ELR (cell line): ENCODE results near the gene PARP9.
"Not testable (repeated sequence)": the region's sequence is repeated elsewhere in the genome, so short reads cannot be mapped to it uniquely, and the experiment has no call there.

Experiments used
- DNase-seq: peaks from one replicate; pipeline ENCODE4 v3.0.0-alpha.2; 2015; ENCODE audit warnings: low read depth

PARP9 gene

DNA sequence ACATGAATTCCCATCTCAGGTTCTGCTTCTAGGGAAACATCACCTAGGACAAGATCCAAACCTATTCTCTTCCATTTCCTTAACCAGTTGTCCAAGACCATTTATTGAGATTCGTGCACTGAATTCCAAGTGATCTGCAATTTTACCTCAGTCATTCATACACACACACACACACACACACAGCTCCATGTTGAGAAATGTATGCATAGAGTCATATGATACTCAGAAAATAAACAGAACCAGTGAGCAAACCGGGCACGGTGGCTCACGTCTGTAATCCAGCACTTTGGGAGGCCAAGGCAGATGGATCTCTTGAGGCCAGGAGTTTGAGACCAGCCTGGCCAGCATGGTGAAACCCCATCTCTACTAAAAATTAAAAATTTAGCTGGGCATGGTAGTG, 43.2 kb downstream of the PARP9 start:
- DNase-seq = no peak

DNA sequence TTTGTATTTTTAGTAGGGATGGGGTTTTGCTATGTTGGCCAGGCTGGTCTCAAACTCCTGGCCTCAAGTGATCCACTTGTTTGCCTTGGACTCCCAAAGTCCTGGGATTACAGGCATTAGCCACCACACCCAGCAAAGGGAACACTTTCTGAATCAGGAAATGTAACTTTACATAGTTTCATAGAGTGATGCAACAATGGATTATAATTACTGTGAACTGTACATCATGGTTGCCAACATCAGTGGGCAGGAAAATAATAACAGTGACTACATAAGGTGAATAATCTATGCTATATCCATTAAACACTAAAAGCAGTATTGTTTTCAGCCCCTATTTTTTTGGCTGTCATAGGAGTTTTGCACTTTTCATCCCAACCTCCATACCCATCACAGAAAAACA, 44.4 kb downstream of the PARP9 start:
- DNase-seq = no peak

DNA sequence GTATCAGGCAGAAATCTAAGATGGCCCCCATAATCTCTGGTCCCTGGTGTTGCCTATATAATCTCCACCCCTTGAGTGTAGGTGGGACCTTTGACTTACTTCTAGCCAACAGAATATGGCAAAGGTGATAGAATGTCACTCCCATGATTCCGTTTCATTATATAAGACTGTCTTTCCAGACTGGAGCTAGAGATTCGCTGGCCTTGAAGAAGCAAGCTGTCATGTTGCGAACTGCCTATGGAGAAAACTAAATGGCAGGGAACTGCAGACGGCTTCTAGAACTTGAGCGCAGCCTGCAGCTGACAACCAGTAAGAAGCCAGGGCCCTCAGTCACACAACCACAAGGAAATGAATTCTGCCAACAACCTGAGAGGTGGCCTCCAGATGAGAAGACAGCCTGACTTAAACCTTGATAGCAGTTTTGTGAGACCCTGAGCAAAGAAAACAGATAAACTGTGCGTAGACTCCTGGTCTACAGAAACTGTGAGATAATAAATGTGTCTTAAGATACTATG, 47.2 kb downstream of the PARP9 start:
- no peak for DNase-seq

- no peak for DNase-seq
Measured at GRCh38 chr3:122515870-122516269, 48.2 kb downstream of the PARP9 start.

DNA sequence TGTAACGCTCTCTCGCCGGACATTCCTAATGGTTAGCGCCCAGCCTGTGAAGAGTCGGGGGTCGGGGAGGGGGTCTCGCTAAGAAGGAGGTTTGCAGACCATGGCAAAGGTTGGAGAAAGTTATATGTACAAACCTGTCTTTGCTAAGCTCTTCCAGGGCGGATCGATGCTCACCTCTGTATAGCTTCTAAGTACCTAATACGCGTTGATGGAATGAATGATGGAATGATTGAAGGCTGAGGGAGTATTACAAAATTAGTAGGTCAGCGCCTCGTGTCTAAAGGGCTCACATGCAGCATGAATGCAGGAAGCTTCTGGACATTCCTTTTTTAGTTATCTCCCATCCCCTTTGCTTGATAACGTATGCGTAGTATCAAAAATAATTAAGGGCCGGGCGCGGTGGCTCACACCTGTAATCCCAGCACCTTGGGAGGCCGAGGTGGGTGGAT, 49.1 kb downstream of the PARP9 start:
- no peak for DNase-seq

- peak; percentile 92 for DNase-seq
Measured at GRCh38 chr3:122514123-122515019, 49.7 kb downstream of the PARP9 start, which contains the start of gene KPNA1. Gene KPNA1 (minus strand): TSS chr3:122514939. CDS start chr3:122496565, 18,374 bp downstream.

GRCh38 chr3:122513386-122514122, 50.5 kb downstream of the PARP9 start:
- DNase-seq = peak; percentile 36

GRCh38 chr3:122512284-122512683, 51.8 kb downstream of the PARP9 start:
- no peak for DNase-seq

GRCh38 chr3:122510878-122511535, 53.1 kb downstream of the PARP9 start:
- DNase-seq = no peak

DNA sequence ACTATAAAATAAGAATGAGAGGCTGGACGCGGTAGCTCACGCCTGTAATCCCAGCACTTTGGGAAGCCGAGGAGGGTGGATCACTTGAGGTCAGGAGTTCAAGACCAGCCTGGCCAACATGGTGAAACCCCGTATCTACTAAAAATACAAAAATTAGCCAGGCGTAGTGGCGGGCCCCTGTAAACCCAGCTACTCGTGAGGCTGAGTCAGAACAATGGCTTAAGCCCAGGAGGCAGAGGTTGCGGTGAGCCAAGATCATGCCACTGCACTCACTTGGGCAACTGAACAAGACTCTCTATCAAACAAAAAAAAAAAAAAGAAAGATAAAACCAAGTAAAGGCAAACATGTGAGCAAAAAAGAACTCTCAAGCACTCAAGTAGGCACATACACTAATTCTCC, 55.2 kb downstream of the PARP9 start:
- peak; percentile 19 for DNase-seq

DNA sequence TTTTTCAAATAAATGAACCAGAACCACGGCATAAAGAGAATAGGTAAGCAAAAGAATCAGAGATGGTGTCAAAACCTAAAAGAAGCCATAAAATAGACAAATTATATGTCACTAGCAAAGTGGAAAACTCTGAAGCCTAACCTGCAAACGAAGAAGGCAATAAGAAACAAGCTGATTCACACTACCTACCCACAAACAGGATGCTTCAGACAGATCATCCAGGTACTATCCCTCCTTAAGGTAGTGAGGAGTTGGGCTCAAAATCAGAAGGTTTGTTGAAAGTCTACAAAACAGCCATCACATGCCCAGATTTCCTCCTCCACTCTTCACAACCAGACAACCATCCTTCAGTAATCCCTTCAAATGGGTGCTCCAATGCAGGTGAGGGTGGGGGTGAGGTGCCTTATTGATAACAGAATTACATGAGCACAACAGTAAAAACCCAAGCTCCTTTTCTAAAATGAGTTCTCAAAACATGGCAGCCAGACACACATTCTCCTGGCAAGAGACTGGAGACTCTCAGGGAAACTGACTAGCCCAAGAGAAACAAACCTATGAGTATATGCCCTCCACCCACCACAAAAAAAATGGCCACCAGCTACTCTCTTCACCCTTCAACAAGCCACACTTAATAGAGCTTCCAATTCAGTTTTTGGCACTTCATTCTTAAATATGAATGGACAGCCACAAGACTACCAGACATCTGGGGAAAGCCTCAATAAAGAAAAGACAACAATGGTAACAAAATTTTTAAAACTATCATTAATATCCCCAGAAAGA, 55.8 kb downstream of the PARP9 start:
- no peak for DNase-seq

- DNase-seq = no peak
Measured at GRCh38 chr3:122506450-122506849, 57.6 kb downstream of the PARP9 start.

GRCh38 chr3:122505676-122506075, 58.4 kb downstream of the PARP9 start:
- DNase-seq = no peak

GRCh38 chr3:122502941-122503340, 61.2 kb downstream of the PARP9 start:
- no peak for DNase-seq

- no peak for DNase-seq
Measured at GRCh38 chr3:122502139-122502538, 62.0 kb downstream of the PARP9 start.

GRCh38 chr3:122500964-122501363, 63.1 kb downstream of the PARP9 start:
- not testable (repeated sequence) for DNase-seq

- peak; percentile 13 for DNase-seq
Measured at GRCh38 chr3:122498152-122498551, 65.9 kb downstream of the PARP9 start.

DNA sequence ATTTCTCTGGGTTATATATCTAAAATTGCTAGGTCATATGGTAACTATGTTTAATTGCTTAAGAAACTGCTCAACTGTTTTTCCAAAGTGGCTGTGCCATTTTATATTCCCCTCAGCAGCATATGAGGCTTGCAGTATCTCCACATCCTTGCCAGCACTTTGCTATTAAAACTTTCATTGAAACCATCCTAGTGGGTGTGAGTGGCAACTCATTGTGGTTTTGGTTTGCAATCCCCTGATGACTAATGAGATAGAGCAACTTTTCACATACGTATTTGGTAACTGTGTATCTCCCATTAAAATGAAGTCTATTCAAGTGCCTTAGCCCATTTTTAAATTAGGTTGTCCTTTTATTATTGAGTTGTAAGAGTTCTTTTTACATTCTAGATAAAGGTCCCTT, 66.7 kb downstream of the PARP9 start:
- peak; percentile 92 for DNase-seq

- DNase-seq = no peak
Measured at GRCh38 chr3:122496508-122496907, 67.6 kb downstream of the PARP9 start.

DNA sequence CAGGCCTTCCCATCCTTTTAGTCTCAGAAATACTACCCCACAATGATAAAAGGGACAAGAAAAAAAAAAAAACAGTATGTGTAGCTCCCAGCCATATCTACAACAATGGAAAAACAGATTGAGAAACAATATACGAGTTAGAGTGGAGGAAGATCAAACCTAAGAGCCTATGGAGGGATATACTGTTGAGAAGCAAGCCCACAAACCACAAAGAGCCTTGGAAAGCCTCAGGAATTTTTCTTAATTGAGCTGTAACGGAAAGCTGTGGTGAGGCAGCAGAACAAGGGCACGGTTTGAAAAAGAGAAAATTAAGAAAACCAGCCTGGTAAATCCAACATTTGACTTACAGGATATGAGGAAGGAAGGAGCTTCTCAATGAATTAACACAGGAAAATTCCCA, 70.8 kb downstream of the PARP9 start:
- DNase-seq = peak; percentile 90

- DNase-seq = no peak
Measured at GRCh38 chr3:122488262-122488973, 75.7 kb downstream of the PARP9 start.
